Measurements from ENCODE around the gene CA5B.

DNA sequence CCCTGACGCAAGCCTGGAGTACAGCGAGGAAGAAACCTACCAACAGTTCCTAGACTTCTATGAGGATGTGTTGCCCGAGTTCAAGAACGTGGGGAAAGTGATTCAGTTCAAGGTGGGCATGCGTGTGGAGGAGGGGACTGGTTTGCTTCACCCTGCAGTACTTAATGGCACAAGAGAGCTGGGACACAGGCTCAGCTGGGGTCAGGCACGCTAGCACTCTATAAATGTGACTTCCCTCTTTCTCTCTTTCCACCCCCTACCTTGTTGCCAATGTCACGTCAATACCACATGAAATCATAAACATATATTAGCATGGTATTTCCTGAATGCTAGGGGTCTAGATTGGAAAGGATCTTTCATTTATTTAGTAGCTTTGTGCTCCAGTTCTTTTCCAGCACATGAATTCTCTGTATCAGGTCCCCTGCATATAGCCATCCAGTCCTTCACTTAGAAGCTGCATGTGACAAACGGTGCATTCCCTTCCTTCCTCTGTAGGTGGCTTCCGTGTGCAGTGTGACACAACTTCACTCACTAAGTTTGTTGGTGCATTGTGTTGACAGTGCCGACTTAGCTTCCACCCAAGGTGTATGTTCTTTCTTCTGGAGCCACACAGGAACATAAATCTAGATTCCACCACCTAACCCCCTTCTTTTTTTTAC lies 77.8 kb downstream of the CA5B start:
- TF ChIP-seq, protein P1, sequence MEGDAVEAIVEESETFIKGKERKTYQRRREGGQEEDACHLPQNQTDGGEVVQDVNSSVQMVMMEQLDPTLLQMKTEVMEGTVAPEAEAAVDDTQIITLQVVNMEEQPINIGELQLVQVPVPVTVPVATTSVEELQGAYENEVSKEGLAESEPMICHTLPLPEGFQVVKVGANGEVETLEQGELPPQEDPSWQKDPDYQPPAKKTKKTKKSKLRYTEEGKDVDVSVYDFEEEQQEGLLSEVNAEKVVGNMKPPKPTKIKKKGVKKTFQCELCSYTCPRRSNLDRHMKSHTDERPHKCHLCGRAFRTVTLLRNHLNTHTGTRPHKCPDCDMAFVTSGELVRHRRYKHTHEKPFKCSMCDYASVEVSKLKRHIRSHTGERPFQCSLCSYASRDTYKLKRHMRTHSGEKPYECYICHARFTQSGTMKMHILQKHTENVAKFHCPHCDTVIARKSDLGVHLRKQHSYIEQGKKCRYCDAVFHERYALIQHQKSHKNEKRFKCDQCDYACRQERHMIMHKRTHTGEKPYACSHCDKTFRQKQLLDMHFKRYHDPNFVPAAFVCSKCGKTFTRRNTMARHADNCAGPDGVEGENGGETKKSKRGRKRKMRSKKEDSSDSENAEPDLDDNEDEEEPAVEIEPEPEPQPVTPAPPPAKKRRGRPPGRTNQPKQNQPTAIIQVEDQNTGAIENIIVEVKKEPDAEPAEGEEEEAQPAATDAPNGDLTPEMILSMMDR (IDR thresholded peaks at IDR 0.05): peak; percentile 17
- TF ChIP-seq EZH2 (IDR thresholded peaks at IDR 0.05; ENCODE audit: borderline replicate concordance, insufficient read depth, low read depth, low read length, poor library complexity, severe bottlenecking): no peak
